Gastrocnemius medialis (tissue), 4 donors: ENCODE results near the gene GRIN1.

Experiments used
- POLR2A ChIP-seq, 2 donors: fragments of 450-650 bp; IDR thresholded peaks; one replicate each; pipeline ENCODE4 v1.6.1; 2017; ENCODE audit warnings: antibody characterized with exemption in 2 of 2, mild to moderate bottlenecking in 2 of 2, moderate library complexity in 2 of 2
- TF ChIP-seq, protein P1 (sequence below), 5 experiments: fragments of 450-650 bp in 3 of 5; fragments of 200-600 bp in 2 of 5; sonication (generic) in 2 of 5; IDR thresholded peaks in 4 of 5; conservative IDR thresholded peaks in 1 of 5; 1 replicate in 4 of 5; 2 replicates in 1 of 5; pipeline ENCODE4 v1.5.1; 2016 to 2019; ENCODE audit warnings: antibody characterized with exemption in 5 of 5, mild to moderate bottlenecking in 3 of 5, moderate library complexity in 3 of 5

DNA sequence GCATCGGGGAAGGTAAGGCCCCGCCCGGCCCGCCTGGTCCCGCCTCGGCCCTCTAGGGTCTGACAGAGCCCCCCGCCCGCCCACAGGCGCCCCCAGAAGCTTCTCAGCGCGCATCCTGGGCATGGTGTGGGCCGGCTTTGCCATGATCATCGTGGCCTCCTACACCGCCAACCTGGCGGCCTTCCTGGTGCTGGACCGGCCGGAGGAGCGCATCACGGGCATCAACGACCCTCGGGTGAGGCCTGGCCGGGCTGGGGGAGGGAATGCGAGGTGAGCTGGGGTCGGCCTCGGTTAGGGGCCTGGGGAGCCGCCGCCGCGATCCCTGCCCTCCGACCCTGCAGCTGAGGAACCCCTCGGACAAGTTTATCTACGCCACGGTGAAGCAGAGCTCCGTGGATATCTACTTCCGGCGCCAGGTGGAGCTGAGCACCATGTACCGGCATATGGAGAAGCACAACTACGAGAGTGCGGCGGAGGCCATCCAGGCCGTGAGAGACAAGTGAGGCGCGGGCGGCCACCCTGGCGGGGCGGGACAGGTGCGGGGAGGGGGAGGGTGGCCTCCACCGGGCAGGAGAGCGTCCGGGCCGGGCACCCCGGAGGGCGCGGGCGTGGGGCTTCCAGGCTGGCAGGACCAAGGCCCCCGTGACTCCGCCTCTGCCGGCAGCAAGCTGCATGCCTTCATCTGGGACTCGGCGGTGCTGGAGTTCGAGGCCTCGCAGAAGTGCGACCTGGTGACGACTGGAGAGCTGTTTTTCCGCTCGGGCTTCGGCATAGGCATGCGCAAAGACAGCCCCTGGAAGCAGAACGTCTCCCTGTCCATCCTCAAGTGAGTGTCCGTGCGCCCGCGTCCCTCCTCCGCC, 23.8 kb downstream of the GRIN1 start:
- TF ChIP-seq, protein P1, sequence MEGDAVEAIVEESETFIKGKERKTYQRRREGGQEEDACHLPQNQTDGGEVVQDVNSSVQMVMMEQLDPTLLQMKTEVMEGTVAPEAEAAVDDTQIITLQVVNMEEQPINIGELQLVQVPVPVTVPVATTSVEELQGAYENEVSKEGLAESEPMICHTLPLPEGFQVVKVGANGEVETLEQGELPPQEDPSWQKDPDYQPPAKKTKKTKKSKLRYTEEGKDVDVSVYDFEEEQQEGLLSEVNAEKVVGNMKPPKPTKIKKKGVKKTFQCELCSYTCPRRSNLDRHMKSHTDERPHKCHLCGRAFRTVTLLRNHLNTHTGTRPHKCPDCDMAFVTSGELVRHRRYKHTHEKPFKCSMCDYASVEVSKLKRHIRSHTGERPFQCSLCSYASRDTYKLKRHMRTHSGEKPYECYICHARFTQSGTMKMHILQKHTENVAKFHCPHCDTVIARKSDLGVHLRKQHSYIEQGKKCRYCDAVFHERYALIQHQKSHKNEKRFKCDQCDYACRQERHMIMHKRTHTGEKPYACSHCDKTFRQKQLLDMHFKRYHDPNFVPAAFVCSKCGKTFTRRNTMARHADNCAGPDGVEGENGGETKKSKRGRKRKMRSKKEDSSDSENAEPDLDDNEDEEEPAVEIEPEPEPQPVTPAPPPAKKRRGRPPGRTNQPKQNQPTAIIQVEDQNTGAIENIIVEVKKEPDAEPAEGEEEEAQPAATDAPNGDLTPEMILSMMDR (IDR thresholded peaks at IDR 0.05 in 4 of 5, conservative IDR thresholded peaks at IDR 0.05 in 1 of 5), result no peak
- TF ChIP-seq POLR2A (IDR thresholded peaks at IDR 0.05), result no peak
